SU-DHL-6 (cell line): Measurements from ENCODE around the gene TMEM154.

Source experiments
- CTCF ChIP-seq: fragments of 200-600 bp; sonication (generic); IDR thresholded peaks from one replicate; pipeline ENCODE4 v1.5.1; 2017; ENCODE audit warnings: antibody characterized with exemption, mild to moderate bottlenecking, low read length, moderate library complexity; ENCODE audit not compliant: insufficient read depth, poor library complexity, severe bottlenecking
- EZH2phosphoT487 ChIP-seq: fragments of 200-600 bp; sonication (generic), shearing (Covaris generic); conservative IDR thresholded peaks from 2 replicates; pipeline ENCODE4 v1.6.1; 2018; ENCODE audit warnings: mild to moderate bottlenecking, antibody characterized with exemption, low read length, moderate library complexity, mixed read lengths

- TF ChIP-seq CTCF = no peak
- TF ChIP-seq EZH2phosphoT487 = no peak
Measured at GRCh38 chr4:152644130-152644529, 35.7 kb downstream of the TMEM154 start.
